ENCODE results near the gene LRRC8C. TPM values are rescaled to one million over a fixed set of nuclear protein-coding genes. Genes with fewer than 3 reads are reported as not detected.

LRRC8C gene
- total RNA-seq, 1 donor from 2014 or later = 2.3 TPM

- Histone ChIP-seq H3K36me3 (ENCODE audit: insufficient read depth, low read length) (no peaks in the 10 kb centered on the region), H3K27me3 (ENCODE audit: insufficient read depth, low read length) (no peaks in the 10 kb centered on the region), H3K79me2 (ENCODE audit: insufficient read depth, low read length) (peaks cover 31% of the 10 kb centered on the region), H3K4me3 (ENCODE audit: insufficient read depth, low read depth, low read length) (no peak overlapping the region), H3K4me2 (ENCODE audit: low read length) (peak overlapping the region; percentile 21), H2AFZ (ENCODE audit: low read depth, low read length) (no peak overlapping the region), H4K20me1 (ENCODE audit: insufficient read depth, low read length) (no peaks in the 10 kb centered on the region), H3K9me3 (ENCODE audit: insufficient read depth, low read depth, low read length) (no peaks in the 10 kb centered on the region), H3K27ac (ENCODE audit: low read depth, low read length) (no peak overlapping the region), H3K9ac (ENCODE audit: low read length) (no peak overlapping the region), H3K4me1 (ENCODE audit: insufficient read depth, low read length) (peaks cover 18% of the 10 kb centered on the region)
- no peak for TF ChIP-seq CTCF (IDR thresholded peaks at IDR 0.05; ENCODE audit: insufficient read depth, low read depth, low read length)
- no peak for TF ChIP-seq EZH2 (IDR thresholded peaks at IDR 0.05; ENCODE audit: insufficient read depth, low read length)
- Mint-ChIP-seq H3K9me3 (ENCODE audit: unreplicated experiment) (no peaks in the 10 kb centered on the region), H3K4me1 (ENCODE audit: low read depth, unreplicated experiment) (peaks cover 3% of the 10 kb centered on the region), H3K27me3 (ENCODE audit: low read depth, unreplicated experiment) (no peaks in the 10 kb centered on the region), H3K36me3 (ENCODE audit: low read depth, unreplicated experiment) (no peaks in the 10 kb centered on the region), H3K4me3 (ENCODE audit: unreplicated experiment) (no peak overlapping the region), H3K27ac (ENCODE audit: unreplicated experiment) (no peak overlapping the region)
- FAIRE-seq = no peak
- no peak for DNase-seq (ENCODE audit: low read depth)
These were observed 37.2 kb downstream of the LRRC8C start for GRCh38 chr1:89670163-89670562.

- Histone ChIP-seq H3K9ac (ENCODE audit: low read length) (no peak overlapping the region), H3K4me2 (ENCODE audit: low read length) (no peak overlapping the region), H3K27ac (ENCODE audit: low read depth, low read length) (no peak overlapping the region), H4K20me1 (ENCODE audit: insufficient read depth, low read length) (no peaks in the 10 kb centered on the region), H3K4me3 (ENCODE audit: insufficient read depth, low read depth, low read length) (no peak overlapping the region), H3K79me2 (ENCODE audit: insufficient read depth, low read length) (peaks cover 28% of the 10 kb centered on the region), H3K4me1 (ENCODE audit: insufficient read depth, low read length) (peaks cover 18% of the 10 kb centered on the region), H2AFZ (ENCODE audit: low read depth, low read length) (no peak overlapping the region), H3K36me3 (ENCODE audit: insufficient read depth, low read length) (no peaks in the 10 kb centered on the region), H3K9me3 (ENCODE audit: insufficient read depth, low read depth, low read length) (no peaks in the 10 kb centered on the region), H3K27me3 (ENCODE audit: insufficient read depth, low read length) (no peaks in the 10 kb centered on the region)
- DNase-seq (ENCODE audit: low read depth) (no peak), FAIRE-seq (no peak)
- Mint-ChIP-seq H3K4me3 (ENCODE audit: unreplicated experiment) (no peak overlapping the region), H3K27me3 (ENCODE audit: low read depth, unreplicated experiment) (no peaks in the 10 kb centered on the region), H3K27ac (ENCODE audit: unreplicated experiment) (no peak overlapping the region), H3K4me1 (ENCODE audit: low read depth, unreplicated experiment) (peaks cover 3% of the 10 kb centered on the region), H3K9me3 (ENCODE audit: unreplicated experiment) (no peaks in the 10 kb centered on the region), H3K36me3 (ENCODE audit: low read depth, unreplicated experiment) (no peaks in the 10 kb centered on the region)
- TF ChIP-seq EZH2 (IDR thresholded peaks at IDR 0.05; ENCODE audit: insufficient read depth, low read length) (no peak), CTCF (IDR thresholded peaks at IDR 0.05; ENCODE audit: insufficient read depth, low read depth, low read length) (no peak)
These were observed 37.8 kb downstream of the LRRC8C start for GRCh38 chr1:89670711-89671110.

GRCh38 chr1:89671775-89672488 lies 39.0 kb downstream of the LRRC8C start:
- Mint-ChIP-seq H3K36me3 (ENCODE audit: low read depth, unreplicated experiment) (no peaks in the 10 kb centered on the region), H3K4me3 (ENCODE audit: unreplicated experiment) (no peak overlapping the region), H3K9me3 (ENCODE audit: unreplicated experiment) (no peaks in the 10 kb centered on the region), H3K4me1 (ENCODE audit: low read depth, unreplicated experiment) (peaks cover 3% of the 10 kb centered on the region), H3K27me3 (ENCODE audit: low read depth, unreplicated experiment) (no peaks in the 10 kb centered on the region), H3K27ac (ENCODE audit: unreplicated experiment) (no peak overlapping the region)
- Histone ChIP-seq H3K4me3 (ENCODE audit: insufficient read depth, low read depth, low read length) (no peak overlapping the region), H3K4me2 (ENCODE audit: low read length) (peak overlapping the region; percentile 38), H3K4me1 (ENCODE audit: insufficient read depth, low read length) (peaks cover 18% of the 10 kb centered on the region), H3K79me2 (ENCODE audit: insufficient read depth, low read length) (peaks cover 28% of the 10 kb centered on the region), H3K36me3 (ENCODE audit: insufficient read depth, low read length) (no peaks in the 10 kb centered on the region), H4K20me1 (ENCODE audit: insufficient read depth, low read length) (no peaks in the 10 kb centered on the region), H2AFZ (ENCODE audit: low read depth, low read length) (no peak overlapping the region), H3K27me3 (ENCODE audit: insufficient read depth, low read length) (no peaks in the 10 kb centered on the region), H3K9me3 (ENCODE audit: insufficient read depth, low read depth, low read length) (no peaks in the 10 kb centered on the region), H3K27ac (ENCODE audit: low read depth, low read length) (peak overlapping the region; percentile 49), H3K9ac (ENCODE audit: low read length) (no peak overlapping the region)
- no peak for TF ChIP-seq CTCF (IDR thresholded peaks at IDR 0.05; ENCODE audit: insufficient read depth, low read depth, low read length)
- no peak for TF ChIP-seq EZH2 (IDR thresholded peaks at IDR 0.05; ENCODE audit: insufficient read depth, low read length)
- FAIRE-seq = peak; percentile 23
- DNase-seq (ENCODE audit: low read depth) = peak; percentile 58

Data from astrocyte (in vitro differentiated cells and primary cell).